Measurements from ENCODE around the gene TCEAL1. TPM values are rescaled to one million over a fixed set of nuclear protein-coding genes. Genes with fewer than 3 reads are reported as not detected.
"Not testable (repeated sequence)": the region's sequence is repeated elsewhere in the genome, so short reads cannot be mapped to it uniquely, and the experiment has no call there.

TCEAL1 gene
- polyA plus RNA-seq, 1 donor (not counting 4 experiments of a cell fraction or from before 2014, with no cell fraction given) = 21.5 TPM

DNA sequence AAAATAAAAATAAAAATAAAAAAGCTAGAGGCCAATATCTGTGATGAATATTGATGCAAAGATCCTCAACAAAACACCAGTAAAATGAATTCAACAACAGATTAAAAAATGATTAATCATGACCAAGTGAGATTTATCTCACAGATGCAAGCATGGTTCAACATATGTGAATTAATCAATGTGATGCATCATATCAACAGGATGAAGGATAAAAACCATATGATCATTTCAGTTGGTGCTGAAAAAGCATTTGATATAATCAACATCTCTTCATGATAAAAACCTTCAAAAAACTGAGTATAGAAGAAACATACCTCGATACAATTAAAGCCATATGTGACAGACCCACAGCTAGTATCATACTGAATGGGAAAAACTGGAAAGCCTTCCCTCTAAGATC, 18.9 kb downstream of the TCEAL1 start:
- no peak overlapping the region for H3K9ac ChIP-seq (ENCODE audit: control insufficient read depth, extremely low read depth, insufficient read depth, low read length)
- no peak overlapping the region for H3K4me2 ChIP-seq (ENCODE audit: control insufficient read depth, extremely low read depth, insufficient read depth, low read depth, low read length)
- no peaks in the 10 kb centered on the region for H3K36me3 ChIP-seq (ENCODE audit: control insufficient read depth in 2 of 2, extremely low read depth in 1 of 2, insufficient read depth in 2 of 2, low read length in 2 of 2)
- no peaks in the 10 kb centered on the region for H3K4me1 ChIP-seq (ENCODE audit: control insufficient read depth, extremely low read depth, insufficient read depth, low read length)
- no peak overlapping the region for H3K4me3 ChIP-seq (ENCODE audit: control insufficient read depth in 2 of 3, extremely low read depth in 1 of 3, insufficient read depth in 2 of 3, low read depth in 1 of 3, low read length in 3 of 3)
- H4K20me1 ChIP-seq (ENCODE audit: control insufficient read depth, extremely low read depth, insufficient read depth, low read length) = no peaks in the 10 kb centered on the region
- no peaks in the 10 kb centered on the region for H3K9me1 ChIP-seq (ENCODE audit: control insufficient read depth, extremely low read depth, insufficient read depth, low read length)
- H3K79me2 ChIP-seq (ENCODE audit: control insufficient read depth, insufficient read depth, low read length) = no peaks in the 10 kb centered on the region
- no peak overlapping the region for H3K27ac ChIP-seq (ENCODE audit: control insufficient read depth, insufficient read depth, low read length)
- H3K27me3 ChIP-seq (ENCODE audit: control insufficient read depth, extremely low read depth, insufficient read depth, low read length) = no peaks in the 10 kb centered on the region
- DNase-seq (ENCODE audit: low read depth, low spot score) = no peak
- FAIRE-seq = no peak
- dilution Hi-C loops (cut with MboI; ENCODE audit: extremely low pct_ligation_motif_present, low sequenced_read_pairs) = no loop called here
- no peak for TF ChIP-seq EZH2 (IDR thresholded peaks at IDR 0.05; ENCODE audit: low read length)
- TF ChIP-seq, protein P1, sequence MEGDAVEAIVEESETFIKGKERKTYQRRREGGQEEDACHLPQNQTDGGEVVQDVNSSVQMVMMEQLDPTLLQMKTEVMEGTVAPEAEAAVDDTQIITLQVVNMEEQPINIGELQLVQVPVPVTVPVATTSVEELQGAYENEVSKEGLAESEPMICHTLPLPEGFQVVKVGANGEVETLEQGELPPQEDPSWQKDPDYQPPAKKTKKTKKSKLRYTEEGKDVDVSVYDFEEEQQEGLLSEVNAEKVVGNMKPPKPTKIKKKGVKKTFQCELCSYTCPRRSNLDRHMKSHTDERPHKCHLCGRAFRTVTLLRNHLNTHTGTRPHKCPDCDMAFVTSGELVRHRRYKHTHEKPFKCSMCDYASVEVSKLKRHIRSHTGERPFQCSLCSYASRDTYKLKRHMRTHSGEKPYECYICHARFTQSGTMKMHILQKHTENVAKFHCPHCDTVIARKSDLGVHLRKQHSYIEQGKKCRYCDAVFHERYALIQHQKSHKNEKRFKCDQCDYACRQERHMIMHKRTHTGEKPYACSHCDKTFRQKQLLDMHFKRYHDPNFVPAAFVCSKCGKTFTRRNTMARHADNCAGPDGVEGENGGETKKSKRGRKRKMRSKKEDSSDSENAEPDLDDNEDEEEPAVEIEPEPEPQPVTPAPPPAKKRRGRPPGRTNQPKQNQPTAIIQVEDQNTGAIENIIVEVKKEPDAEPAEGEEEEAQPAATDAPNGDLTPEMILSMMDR (optimal IDR thresholded peaks at IDR 0.05 in 1 of 3, IDR thresholded peaks at IDR 0.05 in 1 of 3, conservative IDR thresholded peaks at IDR 0.05 in 1 of 3; ENCODE audit: extremely low read depth in 1 of 3, insufficient read depth in 2 of 3, low read length in 3 of 3) = no peak
- H3K9me3 ChIP-seq (ENCODE audit: control insufficient read depth, low read depth, low read length) = no peaks in the 10 kb centered on the region
- H2AFZ ChIP-seq (ENCODE audit: control insufficient read depth, low read length) = no peak overlapping the region

DNA sequence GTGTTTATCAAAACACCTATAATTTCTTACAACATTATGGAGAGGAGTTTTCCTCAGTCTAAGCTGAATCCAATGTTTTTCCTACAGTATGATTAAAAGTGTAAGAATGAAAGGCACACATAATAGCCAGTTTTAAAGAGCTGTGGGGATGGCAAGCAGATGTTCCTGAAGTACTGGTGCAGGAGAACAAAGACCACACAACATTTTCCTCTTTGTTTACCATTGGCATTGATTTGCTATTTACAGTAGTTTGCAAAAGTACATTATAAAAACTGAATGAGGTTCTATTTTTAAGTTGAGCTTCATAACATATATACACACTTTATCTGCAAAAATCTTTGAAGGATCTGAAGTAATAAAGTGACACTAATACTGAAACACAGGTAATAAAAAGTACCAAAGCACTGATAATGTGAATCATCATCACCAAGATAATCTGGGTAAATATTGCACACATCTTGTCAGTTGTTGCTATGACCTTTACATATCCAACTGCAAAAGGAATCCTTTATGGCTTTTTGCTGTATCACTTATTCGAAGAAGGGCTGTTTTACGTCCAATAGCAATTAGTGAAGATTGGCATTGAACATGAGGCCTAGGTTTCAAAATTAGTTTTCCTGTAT, 22.5 kb downstream of the TCEAL1 start:
- Histone ChIP-seq H4K20me1 (ENCODE audit: control insufficient read depth, extremely low read depth, insufficient read depth, low read length) (no peaks in the 10 kb centered on the region), H3K4me1 (ENCODE audit: control insufficient read depth, extremely low read depth, insufficient read depth, low read length) (no peaks in the 10 kb centered on the region), H3K79me2 (ENCODE audit: control insufficient read depth, insufficient read depth, low read length) (no peaks in the 10 kb centered on the region), H3K27me3 (ENCODE audit: control insufficient read depth, extremely low read depth, insufficient read depth, low read length) (no peaks in the 10 kb centered on the region), H3K9me3 (ENCODE audit: control insufficient read depth, low read depth, low read length) (no peaks in the 10 kb centered on the region), H3K4me3 (ENCODE audit: control insufficient read depth in 2 of 3, extremely low read depth in 1 of 3, insufficient read depth in 2 of 3, low read depth in 1 of 3, low read length in 3 of 3) (no peak overlapping the region), H3K27ac (ENCODE audit: control insufficient read depth, insufficient read depth, low read length) (no peak overlapping the region), H3K9ac (ENCODE audit: control insufficient read depth, extremely low read depth, insufficient read depth, low read length) (no peak overlapping the region), H3K36me3 (ENCODE audit: control insufficient read depth in 2 of 2, extremely low read depth in 1 of 2, insufficient read depth in 2 of 2, low read length in 2 of 2) (no peaks in the 10 kb centered on the region), H3K9me1 (ENCODE audit: control insufficient read depth, extremely low read depth, insufficient read depth, low read length) (no peaks in the 10 kb centered on the region), H3K4me2 (ENCODE audit: control insufficient read depth, extremely low read depth, insufficient read depth, low read depth, low read length) (no peak overlapping the region), H2AFZ (ENCODE audit: control insufficient read depth, low read length) (no peak overlapping the region)
- FAIRE-seq = peak; percentile 41
- DNase-seq (ENCODE audit: low read depth, low spot score) = no peak
- TF ChIP-seq, protein P1 (optimal IDR thresholded peaks at IDR 0.05 in 1 of 3, IDR thresholded peaks at IDR 0.05 in 1 of 3, conservative IDR thresholded peaks at IDR 0.05 in 1 of 3; ENCODE audit: extremely low read depth in 1 of 3, insufficient read depth in 2 of 3, low read length in 3 of 3) = no peak
- TF ChIP-seq EZH2 (IDR thresholded peaks at IDR 0.05; ENCODE audit: low read length) = no peak
- dilution Hi-C loops (cut with MboI; ENCODE audit: extremely low pct_ligation_motif_present, low sequenced_read_pairs) = no loop called here

DNA sequence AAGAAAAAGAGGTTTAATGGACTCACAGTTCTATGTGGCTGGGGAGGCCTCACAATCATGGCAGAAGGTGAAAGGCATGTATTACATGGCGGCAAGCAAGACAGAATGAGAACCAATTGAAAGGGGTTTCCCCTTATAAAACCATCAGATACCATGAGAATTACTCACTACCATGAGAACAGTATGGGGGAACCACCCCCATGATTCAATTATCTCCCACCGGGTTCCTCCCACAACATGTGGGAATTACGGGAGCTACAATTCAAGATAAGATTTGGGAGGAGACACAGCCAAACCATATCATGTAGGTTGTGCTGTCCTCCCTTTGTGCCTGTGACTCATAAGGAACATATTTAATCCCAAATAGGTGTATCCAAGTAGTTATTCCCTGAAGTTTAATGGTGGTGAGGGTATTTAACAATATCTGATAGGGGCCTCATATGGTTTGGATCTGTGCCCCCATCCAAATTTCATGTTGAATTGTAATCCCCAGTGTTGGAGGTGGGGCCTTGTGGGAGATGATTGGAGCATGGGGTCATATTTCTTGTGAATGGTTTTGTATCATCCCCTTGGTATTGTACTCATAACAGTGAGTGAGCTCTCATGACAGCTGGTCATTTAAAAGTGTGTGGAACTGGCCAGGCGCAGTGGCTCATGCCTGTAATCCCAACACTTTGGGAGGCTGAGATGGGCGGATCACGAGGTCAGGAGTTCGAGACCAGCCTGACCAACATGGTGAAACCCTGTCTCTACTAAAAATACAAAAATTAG, 26.6 kb downstream of the TCEAL1 start:
- H3K27me3 ChIP-seq (ENCODE audit: control insufficient read depth, extremely low read depth, insufficient read depth, low read length); H3K4me1 ChIP-seq (ENCODE audit: control insufficient read depth, extremely low read depth, insufficient read depth, low read length); H3K4me3 ChIP-seq (ENCODE audit: control insufficient read depth in 2 of 3, extremely low read depth in 1 of 3, insufficient read depth in 2 of 3, low read depth in 1 of 3, low read length in 3 of 3); H3K9ac ChIP-seq (ENCODE audit: control insufficient read depth, extremely low read depth, insufficient read depth, low read length); H3K36me3 ChIP-seq (ENCODE audit: control insufficient read depth in 2 of 2, extremely low read depth in 1 of 2, insufficient read depth in 2 of 2, low read length in 2 of 2); DNase-seq (ENCODE audit: low read depth, low spot score); H2AFZ ChIP-seq (ENCODE audit: control insufficient read depth, low read length); FAIRE-seq; H3K79me2 ChIP-seq (ENCODE audit: control insufficient read depth, insufficient read depth, low read length); H3K4me2 ChIP-seq (ENCODE audit: control insufficient read depth, extremely low read depth, insufficient read depth, low read depth, low read length); H3K9me1 ChIP-seq (ENCODE audit: control insufficient read depth, extremely low read depth, insufficient read depth, low read length); H4K20me1 ChIP-seq (ENCODE audit: control insufficient read depth, extremely low read depth, insufficient read depth, low read length); H3K9me3 ChIP-seq (ENCODE audit: control insufficient read depth, low read depth, low read length); dilution Hi-C loops (cut with MboI; ENCODE audit: extremely low pct_ligation_motif_present, low sequenced_read_pairs): not testable (repeated sequence)
- peak overlapping the region; percentile 41 for H3K27ac ChIP-seq (ENCODE audit: control insufficient read depth, insufficient read depth, low read length)

All from keratinocyte (primary cell).